CD4-positive, alpha-beta T cell treated with Interferon alpha-2 for 1 hour (primary cell): ENCODE results near the gene LHFPL2.

Source experiments
- DNase-seq, 2 donors: peaks; one replicate each; pipeline ENCODE4 v3.0.0-alpha.2; 2020 to 2022

The LHFPL2 gene

GRCh38 chr5:78665534-78665933, 17.0 kb upstream of the LHFPL2 start:
- no peak for DNase-seq

DNA sequence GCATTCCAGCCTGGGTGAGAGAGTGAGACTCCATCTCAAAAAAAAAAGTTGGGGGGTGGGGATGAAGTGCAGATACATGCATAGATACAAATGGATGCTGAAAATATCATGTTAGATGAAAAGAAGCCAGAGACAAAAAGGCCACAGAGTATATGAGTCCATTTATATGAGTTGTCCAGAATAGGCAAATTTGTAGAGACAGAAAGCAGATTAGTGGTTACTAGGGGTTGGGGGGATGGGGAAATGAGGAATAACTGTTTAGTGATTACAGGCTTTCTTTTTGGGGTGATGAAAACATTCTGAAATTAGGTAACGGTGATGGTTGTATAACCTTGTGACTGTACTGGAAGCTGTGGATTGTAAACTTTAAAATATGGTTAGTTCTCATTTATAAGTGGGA, 13.8 kb upstream of the LHFPL2 start:
- DNase-seq, result no peak

GRCh38 chr5:78661691-78662090, 13.1 kb upstream of the LHFPL2 start:
- no peak for DNase-seq

DNA sequence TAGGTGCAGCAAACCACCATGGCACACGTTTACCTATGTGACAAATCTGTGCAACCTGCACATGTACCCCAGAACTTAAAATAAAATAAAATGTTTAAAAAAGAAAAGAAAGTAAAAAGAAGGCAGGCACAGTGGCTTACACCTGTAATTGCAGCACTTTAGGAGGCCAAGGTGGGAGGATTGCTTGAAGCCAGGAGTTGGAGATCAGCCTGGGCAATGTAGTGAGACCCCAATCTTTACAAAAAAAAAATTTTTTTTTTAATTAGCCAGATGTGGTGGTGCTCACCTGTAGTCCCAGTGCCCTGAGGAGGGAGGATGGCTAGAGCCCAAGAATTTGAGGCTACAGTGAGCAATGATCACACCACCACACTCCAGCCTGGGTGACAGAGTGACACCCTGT, 12.5 kb upstream of the LHFPL2 start:
- no peak for DNase-seq

DNA sequence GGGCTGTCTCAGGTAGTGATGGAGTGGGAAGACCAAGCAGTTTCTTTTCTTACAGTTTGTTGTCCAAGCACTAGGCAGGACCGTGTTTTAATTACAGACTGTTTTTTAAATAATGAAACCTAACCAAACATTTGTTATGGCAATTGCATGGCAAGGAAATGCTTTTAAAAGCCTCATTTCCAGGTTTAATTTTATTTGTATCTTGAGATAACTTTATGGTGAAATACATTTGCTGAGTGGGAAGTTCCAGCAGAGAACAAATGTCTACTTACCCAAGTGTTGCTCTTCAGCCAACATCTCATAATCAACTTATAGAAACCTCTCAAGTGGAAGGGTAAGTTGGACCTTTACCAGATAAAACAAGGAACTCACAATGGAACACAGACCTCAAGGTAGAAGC, 11.8 kb upstream of the LHFPL2 start:
- no peak for DNase-seq

- no peak for DNase-seq
These were observed 11.1 kb upstream of the LHFPL2 start for GRCh38 chr5:78659714-78660113.

GRCh38 chr5:78659114-78659513, 10.5 kb upstream of the LHFPL2 start:
- DNase-seq, result no peak

DNA sequence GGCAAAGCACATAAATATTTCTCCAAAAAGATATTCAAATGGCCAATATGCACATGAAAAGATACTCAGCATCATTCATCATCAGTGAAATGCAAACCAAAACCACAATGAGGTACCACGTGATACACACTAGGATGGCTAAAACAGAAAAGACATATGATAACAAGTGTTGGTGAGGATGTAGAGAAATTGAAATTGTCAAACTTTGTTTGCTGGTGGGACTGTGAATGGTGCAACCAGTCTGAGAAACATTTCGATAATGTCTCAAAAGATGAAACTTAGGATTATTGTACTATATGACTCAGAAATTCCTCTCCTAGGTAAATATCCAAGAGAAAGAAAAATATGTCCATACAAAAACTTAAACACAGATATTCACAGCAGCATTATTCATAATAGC, 8.6 kb upstream of the LHFPL2 start:
- DNase-seq, result no peak

GRCh38 chr5:78655746-78656290, 7.2 kb upstream of the LHFPL2 start:
- no peak for DNase-seq

DNA sequence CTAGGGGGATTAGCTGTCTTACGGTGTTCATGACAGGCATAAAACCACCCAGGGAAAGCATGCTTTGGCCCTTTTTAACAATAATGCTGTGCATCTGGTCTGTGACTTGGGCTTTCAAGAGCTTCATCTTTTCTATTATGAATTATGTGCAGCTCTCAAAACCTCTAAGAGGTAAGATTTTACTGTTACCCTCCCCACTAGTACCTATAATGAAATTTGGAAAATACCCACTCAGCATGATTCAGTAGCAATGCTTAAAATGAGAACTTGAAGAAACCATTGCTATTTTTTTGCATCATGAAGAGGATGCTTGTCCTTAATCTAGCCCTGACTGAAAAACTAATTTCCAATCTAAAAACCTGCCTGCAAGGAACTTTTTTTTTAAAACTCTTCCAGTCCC, 5.8 kb upstream of the LHFPL2 start:
- DNase-seq, result no peak

DNA sequence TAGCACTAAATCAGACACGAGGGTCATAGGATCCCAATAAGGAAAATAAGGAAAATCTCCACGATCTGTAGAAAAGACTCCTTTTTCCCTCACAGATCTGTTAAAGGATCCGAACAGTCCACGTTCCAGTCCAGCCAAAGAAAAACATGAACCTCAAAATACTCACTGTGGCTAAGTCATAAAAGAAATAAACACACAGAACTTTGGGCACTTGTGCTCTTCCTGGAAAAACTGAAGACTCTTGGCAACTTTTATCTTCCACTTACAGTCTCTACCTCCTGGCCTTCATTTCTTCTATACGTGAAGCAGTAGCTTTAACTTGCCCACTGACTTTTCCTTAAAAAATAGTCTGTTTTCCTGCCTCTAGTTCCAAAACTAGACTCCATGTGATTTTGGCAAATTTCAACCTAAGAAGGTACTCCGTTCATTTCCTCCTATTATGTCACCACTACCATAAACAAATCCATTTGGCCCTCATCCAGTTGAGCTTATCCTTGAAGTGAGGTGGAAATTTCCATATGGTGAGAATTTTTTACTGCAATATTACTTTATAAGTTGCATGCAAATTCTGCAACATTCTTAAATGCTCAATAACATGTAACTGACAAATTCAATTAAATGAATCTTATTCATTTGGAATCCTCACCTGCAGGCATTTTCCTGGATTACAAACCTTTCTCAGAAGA, 5.3 kb upstream of the LHFPL2 start:
- DNase-seq, result no peak

DNA sequence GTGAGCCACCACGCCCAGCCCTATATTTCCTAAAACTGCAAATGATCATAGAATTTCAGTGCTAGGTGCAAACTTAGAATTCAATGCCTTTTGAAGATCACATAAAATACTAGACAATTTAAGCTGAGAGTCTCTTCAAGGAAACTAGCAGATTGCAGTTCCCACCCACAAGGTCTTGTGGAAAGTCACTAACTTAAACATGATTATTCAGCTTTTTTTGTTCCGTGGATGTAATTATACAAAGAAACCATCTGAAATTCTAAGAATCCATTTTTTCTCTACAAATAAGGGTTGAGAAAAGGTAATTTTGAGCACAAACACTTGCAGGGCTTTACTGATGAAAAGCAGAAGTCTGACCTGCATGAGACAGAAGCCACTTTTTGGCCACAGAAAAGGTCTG, 4.5 kb upstream of the LHFPL2 start:
- no peak for DNase-seq

- no peak for DNase-seq
These were observed 2.9 kb upstream of the LHFPL2 start for GRCh38 chr5:78651468-78651867.

GRCh38 chr5:78650531-78650930, 2.0 kb upstream of the LHFPL2 start:
- DNase-seq, result no peak

DNA sequence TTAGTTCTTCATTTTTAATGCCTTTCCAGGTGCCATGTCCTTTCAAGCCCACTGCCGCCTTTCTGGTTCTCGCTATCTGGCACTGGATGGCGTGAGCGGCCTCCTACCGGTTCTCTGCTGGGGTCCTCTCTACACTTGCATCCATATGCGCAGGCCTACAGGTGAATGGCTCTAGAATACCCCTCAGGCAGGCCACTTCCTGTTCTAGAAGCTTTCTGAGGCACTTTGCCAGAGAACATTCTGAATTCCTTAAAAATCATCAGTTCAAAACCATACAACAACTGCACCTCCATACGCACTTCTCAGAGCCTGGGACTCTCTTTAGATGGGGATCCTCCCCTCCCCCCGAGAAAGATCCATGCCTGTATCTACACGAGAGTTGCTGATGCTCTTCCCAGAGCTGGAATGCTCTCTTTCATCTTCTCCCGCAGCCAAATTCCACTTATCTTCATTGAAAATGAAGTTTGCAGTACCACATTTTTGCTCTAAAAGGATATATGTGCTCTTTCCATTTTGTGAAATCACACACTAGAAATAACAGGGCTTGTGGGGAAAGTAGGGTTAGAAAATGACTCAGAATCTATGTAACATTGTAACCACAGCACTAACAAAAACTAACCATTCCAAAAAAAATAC, 1.4 kb upstream of the LHFPL2 start:
- no peak for DNase-seq

GRCh38 chr5:78649211-78649695, 681 bp upstream of the LHFPL2 start:
- no peak for DNase-seq

GRCh38 chr5:78647838-78648358, 674 bp downstream of the LHFPL2 start:
- no peak for DNase-seq

- DNase-seq, result no peak
These were observed 1.2 kb downstream of the LHFPL2 start for GRCh38 chr5:78647351-78647818.

GRCh38 chr5:78644741-78645300, 3.8 kb downstream of the LHFPL2 start:
- DNase-seq, result no peak

GRCh38 chr5:78644129-78644528, 4.4 kb downstream of the LHFPL2 start:
- DNase-seq, result no peak

DNA sequence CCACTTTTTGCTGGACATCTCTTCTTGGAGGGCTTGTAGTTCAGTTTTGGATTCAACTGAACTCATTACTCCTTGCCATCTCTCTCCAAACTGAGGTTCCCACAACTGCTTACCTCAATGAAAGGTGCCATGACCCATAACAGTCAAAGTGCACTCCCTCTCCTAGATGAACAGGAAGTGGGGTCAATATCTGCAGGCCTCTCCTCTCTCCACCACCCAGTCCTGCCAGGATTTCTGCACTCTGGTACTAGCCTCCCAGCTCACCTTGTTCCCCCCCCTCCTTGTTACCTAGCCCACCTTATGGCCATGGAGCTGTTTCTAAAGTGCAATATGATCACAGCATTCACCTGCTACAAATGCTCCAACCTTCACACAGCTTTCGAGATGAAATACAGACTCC, 5.9 kb downstream of the LHFPL2 start:
- no peak for DNase-seq

GRCh38 chr5:78640662-78641474, 7.7 kb downstream of the LHFPL2 start:
- DNase-seq, result no peak

DNA sequence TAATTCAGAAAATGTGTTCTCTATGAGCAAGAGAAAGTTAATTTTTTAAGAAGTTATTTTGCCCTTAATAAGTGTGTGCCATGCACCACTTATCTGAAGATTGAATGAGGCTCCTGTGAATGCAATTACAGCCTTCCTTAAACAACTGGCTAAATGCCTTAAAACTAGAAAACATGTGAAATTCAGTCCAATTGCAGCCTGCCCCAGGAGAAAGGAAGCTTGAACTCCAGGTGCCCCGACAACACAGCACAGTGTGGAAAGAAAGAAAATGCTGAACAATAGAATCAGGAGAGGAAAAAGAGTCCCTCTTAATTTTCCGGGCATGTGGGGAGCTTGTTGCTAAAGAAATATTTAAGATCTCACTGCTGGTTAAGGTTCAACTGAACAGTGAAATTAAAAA, 8.8 kb downstream of the LHFPL2 start:
- no peak for DNase-seq
